NCI-H2196 (cell line): ENCODE results near the gene E2F6.
"Not testable (repeated sequence)": the region's sequence is repeated elsewhere in the genome, so short reads cannot be mapped to it uniquely, and the experiment has no call there.

Experiments
- DNase-seq: peaks from one replicate; lab custom pipeline; 2025; ENCODE audit not compliant: unreplicated experiment; lab: John Stamatoyannopoulos, UW

E2F6 gene

GRCh38 chr2:11416186-11416585 is 49.8 kb downstream of the E2F6 start:
- DNase-seq, result no peak

GRCh38 chr2:11414372-11415124 is 51.4 kb downstream of the E2F6 start:
- DNase-seq, result no peak

GRCh38 chr2:11412449-11412810 is 53.5 kb downstream of the E2F6 start:
- DNase-seq, result no peak

- peak; percentile 59 for DNase-seq
Measured at GRCh38 chr2:11411768-11412448, 54.1 kb downstream of the E2F6 start.

- no peak for DNase-seq
Measured at GRCh38 chr2:11411244-11411643, 54.7 kb downstream of the E2F6 start.

GRCh38 chr2:11410101-11410500 is 55.9 kb downstream of the E2F6 start:
- DNase-seq, result no peak

- DNase-seq, result no peak
Measured at GRCh38 chr2:11409572-11409959, 56.4 kb downstream of the E2F6 start.

GRCh38 chr2:11408959-11409571 is 56.9 kb downstream of the E2F6 start:
- no peak for DNase-seq

GRCh38 chr2:11407413-11407812 is 58.5 kb downstream of the E2F6 start:
- DNase-seq, result no peak

- DNase-seq, result no peak
Measured at GRCh38 chr2:11406958-11407381, 59.0 kb downstream of the E2F6 start.

- no peak for DNase-seq
Measured at GRCh38 chr2:11406267-11406957, 59.5 kb downstream of the E2F6 start.

GRCh38 chr2:11405599-11406266 is 60.2 kb downstream of the E2F6 start:
- DNase-seq, result no peak

- not testable (repeated sequence) for DNase-seq
Measured at GRCh38 chr2:11405074-11405406, 60.9 kb downstream of the E2F6 start.

GRCh38 chr2:11404376-11405073 is 61.4 kb downstream of the E2F6 start:
- no peak for DNase-seq

GRCh38 chr2:11402436-11402835 is 63.5 kb downstream of the E2F6 start:
- no peak for DNase-seq

- no peak for DNase-seq
Measured at GRCh38 chr2:11399438-11399762, 66.6 kb downstream of the E2F6 start.

GRCh38 chr2:11398750-11399437 is 67.1 kb downstream of the E2F6 start:
- peak; percentile 30 for DNase-seq

GRCh38 chr2:11397513-11397912 is 68.4 kb downstream of the E2F6 start:
- no peak for DNase-seq

- DNase-seq, result no peak
Measured at GRCh38 chr2:11396467-11397445, 69.2 kb downstream of the E2F6 start.
